HUDEP-2 (cell line): ENCODE results near the gene IRAK1BP1.
"Not testable (repeated sequence)": the region's sequence is repeated elsewhere in the genome, so short reads cannot be mapped to it uniquely, and the experiment has no call there.

Experiments used
- DNase-seq, 76 experiments: peaks; one replicate each; lab custom pipeline; 2025; ENCODE audit not compliant: unreplicated experiment in 76 of 76; lab: John Stamatoyannopoulos, UW

IRAK1BP1 gene

GRCh38 chr6:78875505-78875904 lies 8.2 kb downstream of the IRAK1BP1 start:
- DNase-seq = no peak

- DNase-seq = no peak
These were observed 16.3 kb downstream of the IRAK1BP1 start for GRCh38 chr6:78883651-78884050.

GRCh38 chr6:78889901-78890300 lies 22.6 kb downstream of the IRAK1BP1 start:
- DNase-seq = not testable (repeated sequence)

- no peak for DNase-seq
These were observed 28.9 kb downstream of the IRAK1BP1 start for GRCh38 chr6:78896227-78896626.

DNA sequence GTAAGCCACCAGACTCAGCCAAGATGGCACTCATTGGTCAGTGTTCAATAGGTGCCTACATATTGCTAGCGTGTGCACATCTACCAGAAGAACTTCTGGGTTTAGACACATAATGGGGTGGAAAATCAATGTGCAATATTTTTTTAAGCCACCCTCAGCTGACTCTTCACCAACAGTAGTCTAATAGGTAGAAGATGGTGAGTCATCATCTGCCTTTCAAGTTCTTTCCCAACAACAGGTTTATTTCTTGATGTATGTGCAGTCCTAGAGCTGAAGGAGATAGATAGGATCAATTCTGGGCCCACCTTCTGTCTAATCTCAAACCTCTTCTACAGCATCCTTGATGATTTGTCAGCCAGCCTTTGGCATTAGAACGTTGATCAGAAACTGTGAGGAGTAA lies 41.3 kb downstream of the IRAK1BP1 start:
- no peak for DNase-seq

DNA sequence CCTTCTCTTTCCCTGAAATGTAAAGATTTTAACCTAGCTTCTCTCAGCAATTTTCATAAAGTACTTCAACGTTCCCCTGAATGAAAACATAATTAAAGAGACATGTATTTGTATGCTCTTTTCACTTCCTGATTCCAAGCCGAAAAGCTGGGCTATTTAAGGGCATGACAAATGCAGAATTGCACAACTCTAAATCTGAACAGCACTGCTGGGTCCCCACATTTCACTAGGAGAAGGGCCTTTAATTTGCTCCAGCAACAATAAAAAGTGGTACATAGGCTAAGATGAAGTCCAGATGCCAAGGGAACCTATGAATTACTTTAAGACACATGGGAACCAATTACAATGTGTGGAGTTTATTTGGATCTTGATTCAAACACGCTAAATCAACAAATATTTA lies 42.0 kb downstream of the IRAK1BP1 start:
- no peak for DNase-seq

DNA sequence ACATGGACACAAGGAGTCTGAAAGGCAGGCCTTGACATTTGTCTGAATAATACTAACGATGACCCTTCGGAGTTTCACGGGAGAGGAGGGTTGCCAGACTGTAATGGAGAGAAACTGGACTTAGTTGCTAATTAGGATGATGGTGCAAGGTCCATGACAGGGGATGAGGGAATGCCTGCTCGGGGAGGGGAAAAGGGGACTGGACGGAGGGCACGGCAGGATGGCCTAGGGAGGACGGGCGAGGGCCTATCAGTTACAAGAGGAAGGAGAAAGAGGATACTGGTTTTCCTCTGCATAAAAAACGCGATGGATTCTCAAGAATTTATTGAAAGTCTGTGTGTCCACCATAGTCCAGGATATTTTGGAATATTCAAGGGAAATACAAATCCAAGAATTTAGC lies 42.7 kb downstream of the IRAK1BP1 start:
- DNase-seq = no peak

DNA sequence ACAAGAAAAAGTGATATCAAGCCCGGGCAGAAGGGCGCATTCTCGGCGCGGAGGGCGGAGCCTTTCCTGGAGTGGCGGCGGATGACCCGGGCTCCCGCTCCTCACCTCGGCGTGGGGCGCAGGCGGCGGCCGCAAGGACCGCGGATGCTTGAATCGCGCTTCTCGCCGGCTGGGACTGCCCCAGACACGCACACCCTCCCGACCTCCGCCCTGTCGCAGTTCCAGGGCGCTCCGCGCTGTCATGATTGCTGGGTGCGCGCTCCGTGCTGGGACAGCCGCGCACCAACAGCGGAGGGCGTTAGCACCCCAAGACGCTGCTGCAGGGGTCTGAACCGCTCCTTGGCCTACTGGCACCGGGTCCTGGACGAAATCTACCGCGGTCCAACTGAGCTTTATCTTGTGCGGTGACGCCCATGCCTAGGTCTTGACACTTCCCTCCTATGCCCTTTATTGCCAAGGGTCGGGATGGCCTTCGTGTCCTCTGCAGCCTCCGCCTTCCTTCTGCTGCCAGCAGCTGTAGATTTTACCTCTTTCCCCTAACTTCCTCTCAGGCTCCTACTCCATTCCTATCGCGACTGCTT lies 43.3 kb downstream of the IRAK1BP1 start:
- peak in 25 of 76 experiments; percentile 4 to 42 (median 12) for DNase-seq

GRCh38 chr6:78911218-78911940 lies 44.0 kb downstream of the IRAK1BP1 start:
- no peak for DNase-seq

GRCh38 chr6:78916411-78916810 lies 49.1 kb downstream of the IRAK1BP1 start:
- DNase-seq = no peak

DNA sequence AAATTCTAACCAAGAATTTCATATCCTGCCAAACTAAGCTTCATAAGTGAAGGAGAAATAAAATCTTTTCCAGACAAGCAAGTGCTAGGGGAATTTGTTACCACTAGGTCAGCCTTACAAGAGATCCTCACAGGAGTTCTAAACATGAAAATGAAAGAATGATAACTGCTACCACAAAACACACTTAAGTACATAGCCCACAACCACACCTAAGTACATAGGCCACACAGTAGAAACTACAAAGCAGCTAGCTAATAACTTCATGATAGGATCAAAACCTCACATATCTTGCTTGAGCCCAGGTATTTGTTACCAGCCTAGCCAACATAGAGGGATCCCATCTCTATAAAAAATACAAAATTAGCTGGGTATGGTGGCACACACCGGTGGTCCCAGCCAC lies 50.4 kb downstream of the IRAK1BP1 start:
- DNase-seq = no peak

- DNase-seq = not testable (repeated sequence)
These were observed 53.8 kb downstream of the IRAK1BP1 start for GRCh38 chr6:78921168-78921567.

GRCh38 chr6:78925317-78925716 lies 58.0 kb downstream of the IRAK1BP1 start:
- no peak for DNase-seq

DNA sequence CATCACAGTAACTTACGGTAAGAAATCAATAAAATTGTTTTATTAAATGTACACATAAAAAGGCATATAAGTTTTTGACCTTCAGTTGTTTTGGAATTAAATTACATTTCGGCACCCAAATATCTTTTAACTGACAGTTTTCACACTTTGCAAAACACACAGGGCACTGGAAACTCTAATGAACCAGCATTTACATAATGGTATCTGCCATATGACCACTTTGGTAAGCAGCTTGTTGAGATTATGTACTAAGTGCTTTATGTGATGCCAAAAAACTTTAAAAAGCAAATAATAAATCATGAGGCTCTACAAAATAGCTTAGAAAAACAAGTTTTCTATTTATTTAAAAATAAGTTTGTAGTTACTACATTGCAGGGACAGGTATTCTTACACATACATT lies 68.2 kb downstream of the IRAK1BP1 start:
- DNase-seq = no peak

DNA sequence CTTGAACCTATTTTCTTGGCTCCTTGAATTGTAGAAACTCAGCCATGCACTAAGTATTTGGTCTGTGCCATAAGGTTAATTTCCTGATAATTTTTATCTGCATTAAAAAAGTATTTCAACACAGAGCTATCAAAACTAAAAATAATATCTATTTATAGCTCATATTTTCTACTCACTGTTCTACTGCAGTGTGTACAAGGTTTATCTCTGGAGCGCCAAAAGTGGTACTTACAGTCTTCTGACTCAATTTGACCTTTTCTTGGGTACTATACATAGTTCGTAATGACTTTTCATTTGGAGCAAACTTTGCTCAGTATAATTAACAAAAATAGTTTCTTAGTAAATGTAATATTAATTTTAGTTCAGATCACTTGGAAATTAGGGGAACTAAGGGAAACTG lies 69.2 kb downstream of the IRAK1BP1 start:
- DNase-seq = no peak

- DNase-seq = no peak
These were observed 75.1 kb downstream of the IRAK1BP1 start for GRCh38 chr6:78942446-78942845.

GRCh38 chr6:78947529-78947928 lies 80.2 kb downstream of the IRAK1BP1 start:
- no peak for DNase-seq

DNA sequence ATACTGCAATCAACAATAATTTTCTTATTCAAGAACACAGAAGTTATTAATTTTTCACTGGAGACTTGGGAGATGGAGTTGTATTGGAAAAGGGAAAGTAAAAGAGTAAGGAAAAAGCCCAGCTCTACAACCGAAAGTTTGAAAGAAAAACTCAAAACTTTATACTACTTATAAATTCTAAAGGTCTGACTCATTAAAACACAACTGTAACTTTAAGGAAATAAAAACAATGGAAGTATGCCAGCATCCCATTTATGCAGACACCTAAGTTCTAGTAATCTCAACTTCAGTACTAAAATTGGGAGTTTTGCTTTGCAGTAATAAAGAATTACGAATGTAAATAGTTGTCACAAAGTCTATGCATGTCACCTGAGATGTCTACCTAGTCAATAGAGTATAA lies 80.6 kb downstream of the IRAK1BP1 start:
- DNase-seq = no peak

- DNase-seq = no peak
These were observed 81.4 kb downstream of the IRAK1BP1 start for GRCh38 chr6:78948785-78949184.

GRCh38 chr6:78952362-78952761 lies 85.0 kb downstream of the IRAK1BP1 start:
- no peak for DNase-seq
